Psoas muscle (tissue), 8 donors: ENCODE data around the gene ZNHIT2. TPM values are rescaled to one million over a fixed set of nuclear protein-coding genes. Genes with fewer than 3 reads are reported as not detected.

Experiments used
- ATAC-seq, 4 donors: fragments of 200-7000 bp; cut with Tn5 transposase; one replicate each; pipeline ENCODE4 v1.9.1; 2020; ENCODE audit warnings: moderate library complexity in 3 of 4, mild to moderate bottlenecking in 2 of 4
- DNase-seq, 2 donors: peaks; one replicate each; pipeline ENCODE4 v3.0.0-alpha.2; 2020
- H3K27ac ChIP-seq: fragments of 200-600 bp; one replicate; pipeline ENCODE4 v1.8.0; 2022
- H3K27me3 ChIP-seq, 3 donors: fragments of 200-600 bp in 1 of 3; one replicate each; pipeline versions ENCODE4 v1.6.1 to v1.8.0; 2013 to 2022; ENCODE audit warnings: low read length in 2 of 3, mild to moderate bottlenecking in 2 of 3, moderate library complexity in 1 of 3; ENCODE audit not compliant: insufficient read depth in 3 of 3
- H3K36me3 ChIP-seq, 2 donors: fragments of 200-600 bp in 1 of 2; one replicate each; pipeline versions ENCODE4 v1.6.1 to v1.8.0; 2013 to 2022; ENCODE audit warnings: low read depth in 1 of 2, mild to moderate bottlenecking in 1 of 2, moderate library complexity in 1 of 2; ENCODE audit not compliant: insufficient read depth in 1 of 2
- H3K4me1 ChIP-seq: fragments of 200-600 bp; one replicate; pipeline ENCODE4 v1.8.0; 2022
- H3K4me3 ChIP-seq: fragments of 200-600 bp; one replicate; pipeline ENCODE4 v1.8.0; 2022; ENCODE audit warnings: mild to moderate bottlenecking
- H3K9me3 ChIP-seq: fragments of 200-600 bp; one replicate; pipeline ENCODE4 v1.8.0; 2022
- WGBS, 3 donors: extraction: QIAGEN DNeasy Blood & Tissue Kit; methylation state at CpG; one replicate each; pipeline versions ENCODE4 v1.1.6 to v1.1.7; 2013; 5-methylcytosine and 5-hydroxymethylcytosine counted together
- intact Hi-C, 2 donors: fragments of 100-400 bp; cut with DNase I; formaldehyde crosslinking; loops; one replicate each; pipeline versions ENCODE4 v1.11.0 to v1.14.2; 2022
- polyA plus RNA-seq, 3 donors: library from polyadenylated mRNA; stranded (reverse); fragments of 200-250 nt; gene quantifications; one replicate each; pipeline ENCODE4 v1.2.3, GENCODE V29; 2013
- total RNA-seq, 4 donors: library from RNA; stranded (reverse); fragmentation: NEBNext Ultra II Directional in 2 of 4; extraction: Animal tissue kit (Norgen Biotek cat#: 25700) in 2 of 4; gene quantifications; one replicate each; pipeline versions ENCODE4 v1.2.1 to v1.2.4, GENCODE V29; 2021 to 2023
- TF ChIP-seq, protein P1 (sequence below): fragments of 200-600 bp; IDR thresholded peaks from one replicate; pipeline ENCODE4 v1.8.0; 2022; ENCODE audit warnings: antibody characterized with exemption
- donor health status: healthy with polysubstance abuse.
- donor health status: DM: no; HTN: no; CAD: no; lungs with moderate emphysema.
- donor health status: Bipolar disorder and iron deficiency.
- donor health status: healthy.
- donor health status: DM: yes; HTN: yes; CAD: no.
- donor health status: DM: no; HTN: no; CAD: no.
- donor health status: DM: no; HTN: no; CAD: no.
- donor health status: DM: yes; HTN: yes; CAD: no.

ZNHIT2 gene
- total and polyA plus RNA-seq, 7 donors: 8.6 to 25.7 (median 16.1) TPM

DNA sequence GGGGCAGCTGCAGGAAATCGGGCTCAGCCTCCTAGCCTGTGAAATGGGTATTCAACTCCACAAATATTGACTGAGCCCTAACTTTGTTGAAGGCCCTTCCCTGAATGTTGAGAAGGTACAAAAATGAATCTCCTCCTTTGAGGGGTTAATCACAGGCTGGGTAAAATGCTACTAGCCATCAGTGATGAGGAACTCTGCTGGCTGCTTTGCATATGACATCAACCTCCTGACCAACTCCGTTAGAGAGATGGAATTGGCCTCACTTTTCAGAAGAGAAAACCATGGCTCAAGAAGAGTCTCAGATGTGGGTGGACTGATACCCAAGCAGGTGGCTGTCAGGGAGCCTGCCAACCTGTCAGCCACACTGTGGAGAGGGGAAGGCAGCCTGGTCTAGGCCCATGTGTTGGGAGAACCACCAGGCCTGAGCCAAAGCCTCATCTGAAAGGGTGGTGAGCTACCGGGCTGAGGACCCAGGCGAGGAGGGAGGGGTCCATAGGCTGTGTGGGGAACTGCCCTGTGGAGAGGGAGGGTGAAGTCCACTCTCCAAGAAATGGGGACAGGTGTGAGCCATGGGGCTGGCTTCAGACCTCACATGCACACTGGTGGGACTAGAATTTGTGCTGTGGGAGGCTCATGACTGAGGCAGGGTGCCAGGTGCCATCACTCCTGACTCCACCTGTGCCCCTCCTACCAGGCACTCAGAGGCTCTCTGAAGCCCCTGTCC, 45.4 kb downstream of the ZNHIT2 start:
- intact Hi-C loops: no loop called here
- no peak overlapping the region for H3K27ac ChIP-seq
- ATAC-seq (no peak), DNase-seq (no peak)
- TF ChIP-seq, protein P1, sequence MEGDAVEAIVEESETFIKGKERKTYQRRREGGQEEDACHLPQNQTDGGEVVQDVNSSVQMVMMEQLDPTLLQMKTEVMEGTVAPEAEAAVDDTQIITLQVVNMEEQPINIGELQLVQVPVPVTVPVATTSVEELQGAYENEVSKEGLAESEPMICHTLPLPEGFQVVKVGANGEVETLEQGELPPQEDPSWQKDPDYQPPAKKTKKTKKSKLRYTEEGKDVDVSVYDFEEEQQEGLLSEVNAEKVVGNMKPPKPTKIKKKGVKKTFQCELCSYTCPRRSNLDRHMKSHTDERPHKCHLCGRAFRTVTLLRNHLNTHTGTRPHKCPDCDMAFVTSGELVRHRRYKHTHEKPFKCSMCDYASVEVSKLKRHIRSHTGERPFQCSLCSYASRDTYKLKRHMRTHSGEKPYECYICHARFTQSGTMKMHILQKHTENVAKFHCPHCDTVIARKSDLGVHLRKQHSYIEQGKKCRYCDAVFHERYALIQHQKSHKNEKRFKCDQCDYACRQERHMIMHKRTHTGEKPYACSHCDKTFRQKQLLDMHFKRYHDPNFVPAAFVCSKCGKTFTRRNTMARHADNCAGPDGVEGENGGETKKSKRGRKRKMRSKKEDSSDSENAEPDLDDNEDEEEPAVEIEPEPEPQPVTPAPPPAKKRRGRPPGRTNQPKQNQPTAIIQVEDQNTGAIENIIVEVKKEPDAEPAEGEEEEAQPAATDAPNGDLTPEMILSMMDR: no peak
- no peak overlapping the region for H3K4me3 ChIP-seq
- 53 to 57% (median 55%) methylated on average over 4 of the region's 4 CpGs for WGBS, 3 donors
- no peaks in the 10 kb centered on the region for H3K27me3 ChIP-seq
- no peaks in the 10 kb centered on the region for H3K36me3 ChIP-seq
- no peaks in the 10 kb centered on the region for H3K4me1 ChIP-seq
- H3K9me3 ChIP-seq: no peaks in the 10 kb centered on the region

DNA sequence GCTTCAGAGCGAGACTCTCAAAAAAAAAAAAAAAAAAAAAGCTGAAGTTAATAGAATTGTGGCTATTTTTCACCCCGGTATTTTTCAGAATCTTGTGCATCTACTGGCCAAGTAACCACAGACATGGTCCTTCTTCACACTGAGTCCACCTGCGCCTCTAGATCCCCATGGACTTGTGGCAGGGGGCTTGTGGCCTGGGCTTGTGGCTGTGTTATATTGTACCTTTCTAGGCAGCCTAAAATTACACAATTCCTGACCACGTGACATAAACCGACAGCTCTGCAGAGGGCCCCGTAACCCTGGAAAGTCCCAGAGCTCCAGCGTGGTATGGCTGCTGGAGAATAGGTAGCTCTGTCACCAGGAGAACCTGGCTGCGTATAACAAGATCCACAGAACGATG, 48.3 kb downstream of the ZNHIT2 start:
- Histone ChIP-seq H3K9me3 (no peaks in the 10 kb centered on the region), H3K27ac (no peak overlapping the region), H3K4me3 (no peak overlapping the region), H3K4me1 (no peaks in the 10 kb centered on the region), H3K27me3 (no peaks in the 10 kb centered on the region), H3K36me3 (no peaks in the 10 kb centered on the region)
- intact Hi-C loops: no loop called here
- DNase-seq (no peak), ATAC-seq (no peak)
- TF ChIP-seq, protein P1: no peak
- 64 to 70% (median 69%) methylated on average over 9 of the region's 9 CpGs for WGBS, 3 donors

DNA sequence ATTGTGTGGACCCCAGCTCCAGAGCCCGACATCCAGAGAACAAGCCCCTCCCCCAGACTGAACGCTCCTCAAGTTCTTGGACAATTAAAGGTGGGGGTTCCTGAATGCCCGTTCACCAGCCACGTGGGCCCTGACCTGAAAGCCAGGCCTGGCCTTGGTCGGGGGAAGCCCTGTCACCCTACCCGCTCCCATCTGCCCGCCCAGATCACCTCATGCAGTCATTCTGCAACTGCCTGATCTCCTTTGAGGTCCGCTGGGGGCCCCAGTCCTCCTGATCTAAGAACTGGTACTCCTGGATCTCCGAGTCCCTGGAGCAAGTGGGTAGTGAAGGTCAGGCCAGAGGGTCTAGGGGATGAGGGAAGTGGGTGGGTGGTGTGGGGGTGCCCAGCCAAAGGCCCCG, 50.1 kb downstream of the ZNHIT2 start:
- no peak overlapping the region for H3K27ac ChIP-seq
- no peaks in the 10 kb centered on the region for H3K27me3 ChIP-seq
- H3K9me3 ChIP-seq: no peaks in the 10 kb centered on the region
- no peak for DNase-seq
- ATAC-seq: no peak
- intact Hi-C loops: no loop called here
- TF ChIP-seq, protein P1: no peak
- H3K4me1 ChIP-seq: no peaks in the 10 kb centered on the region
- H3K4me3 ChIP-seq: no peak overlapping the region
- no peaks in the 10 kb centered on the region for H3K36me3 ChIP-seq
- WGBS, 3 donors: 73 to 80% (median 74%) methylated on average over 10 of the region's 10 CpGs

DNA sequence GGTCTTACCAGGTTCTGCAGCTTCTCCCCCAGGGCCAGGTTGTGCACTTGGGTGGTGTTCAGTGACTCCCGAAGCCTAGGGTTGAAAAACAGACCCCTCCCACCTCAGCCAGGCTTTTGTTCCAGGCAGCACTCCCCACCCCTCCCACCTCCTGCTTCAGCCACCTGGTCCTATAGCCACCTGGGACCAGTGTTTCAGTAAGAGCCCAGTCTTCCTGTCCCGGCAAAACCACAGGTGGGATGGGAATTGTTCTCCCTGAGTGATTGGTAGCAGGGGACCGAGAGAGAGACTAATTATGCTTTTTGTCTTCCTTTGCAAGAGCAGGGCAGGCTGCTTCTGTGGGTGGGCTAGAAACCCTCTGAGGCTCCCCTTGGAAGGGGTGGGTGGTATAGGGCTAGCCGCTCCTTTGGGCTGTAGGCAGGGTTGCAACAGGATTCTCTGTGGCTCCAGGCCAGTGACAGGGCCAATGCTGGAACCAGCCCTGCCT, 50.7 kb downstream of the ZNHIT2 start:
- H3K9me3 ChIP-seq: no peaks in the 10 kb centered on the region
- intact Hi-C loops: no loop called here
- TF ChIP-seq, protein P1: no peak
- ATAC-seq: no peak
- H3K27ac ChIP-seq: no peak overlapping the region
- H3K36me3 ChIP-seq: no peaks in the 10 kb centered on the region
- no peak overlapping the region for H3K4me3 ChIP-seq
- no peaks in the 10 kb centered on the region for H3K4me1 ChIP-seq
- DNase-seq: no peak
- no peaks in the 10 kb centered on the region for H3K27me3 ChIP-seq
- 49 to 66% (median 61%) methylated on average over 4 of the region's 4 CpGs for WGBS, 3 donors

Other genes with a start within 250 kb of the ZNHIT2 start
- gene EHD1, start 239.1 kb downstream of the ZNHIT2 start, total RNA-seq: 10 to 100 TPM; 34.7 to 71.0 (median 61.1) TPM
- gene EHD1, start 239.1 kb downstream of the ZNHIT2 start, polyA plus RNA-seq: 100 to 1,000 TPM in 1 of 3 donors, 10 to 100 TPM in 2; 23.5 to 174 (median 30.9) TPM
- 10 to 100 TPM; 19.5 to 21.6 (median 20.6) TPM for gene ATG2A, start 200.5 kb downstream of the ZNHIT2 start, total RNA-seq
- 10 to 100 TPM; 11.0 to 17.9 (median 15.4) TPM for gene ATG2A, start 200.5 kb downstream of the ZNHIT2 start, polyA plus RNA-seq
- gene PPP2R5B, start 193.0 kb downstream of the ZNHIT2 start, total RNA-seq: 10 to 100 TPM; 13.2 to 21.9 (median 18.1) TPM
- gene PPP2R5B, start 193.0 kb downstream of the ZNHIT2 start, polyA plus RNA-seq: 10 to 100 TPM; 14.9 to 36.1 (median 16.8) TPM
- gene GPHA2, start 181.8 kb downstream of the ZNHIT2 start, total RNA-seq: not detected
- gene GPHA2, start 181.8 kb downstream of the ZNHIT2 start, polyA plus RNA-seq: not detected
- gene MAJIN, start 145.6 kb downstream of the ZNHIT2 start, total RNA-seq: not detected
- not detected for gene MAJIN, start 145.6 kb downstream of the ZNHIT2 start, polyA plus RNA-seq
- gene BATF2, start 120.7 kb downstream of the ZNHIT2 start, total RNA-seq: 1 to 10 TPM; 1.7 to 2.5 (median 2.4) TPM
- gene BATF2, start 120.7 kb downstream of the ZNHIT2 start, polyA plus RNA-seq: 1 to 10 TPM; 2.3 to 8.4 (median 3.4) TPM
- 100 to 1,000 TPM; 109 to 171 (median 145) TPM for gene ARL2, start 103.5 kb downstream of the ZNHIT2 start, total RNA-seq
- 100 to 1,000 TPM; 119 to 168 (median 154) TPM for gene ARL2, start 103.5 kb downstream of the ZNHIT2 start, polyA plus RNA-seq
- gene SNX15, start 90.3 kb downstream of the ZNHIT2 start, total RNA-seq: 10 to 100 TPM; 15.6 to 21.7 (median 18.7) TPM
- gene SNX15, start 90.3 kb downstream of the ZNHIT2 start, polyA plus RNA-seq: 10 to 100 TPM; 26.7 to 66.5 (median 30.3) TPM
- 10 to 100 TPM in 1 of 4 donors, 1 to 10 TPM in 3; 8.4 to 12.3 (median 9.1) TPM for gene SAC3D1, start 76.5 kb downstream of the ZNHIT2 start, total RNA-seq
- gene SAC3D1, start 76.5 kb downstream of the ZNHIT2 start, polyA plus RNA-seq: 10 to 100 TPM; 10.8 to 19.2 (median 12.9) TPM
- gene NAALADL1, start 59.1 kb downstream of the ZNHIT2 start, total RNA-seq: 1 to 10 TPM in 2 of 4 donors, under 1 TPM in 2; 0.98 to 4.8 (median 1.9) TPM
- 1 to 10 TPM; 1.3 to 3.7 (median 1.6) TPM for gene NAALADL1, start 59.1 kb downstream of the ZNHIT2 start, polyA plus RNA-seq
- 1 to 10 TPM in 1 of 4 donors, under 1 TPM in 3; 0.50 to 1.1 (median 0.87) TPM for gene CDCA5, start 33.7 kb downstream of the ZNHIT2 start, total RNA-seq
- gene CDCA5, start 33.7 kb downstream of the ZNHIT2 start, polyA plus RNA-seq: 1 to 10 TPM in 2 of 3 donors, under 1 TPM in 1; 0.28 to 1.6 (median 1.3) TPM
- 10 to 100 TPM; 22.1 to 29.3 (median 26.2) TPM for gene ZFPL1, start 33.5 kb downstream of the ZNHIT2 start, total RNA-seq
- 10 to 100 TPM; 43.0 to 55.9 (median 46.8) TPM for gene ZFPL1, start 33.5 kb downstream of the ZNHIT2 start, polyA plus RNA-seq
- gene VPS51, start 21.5 kb downstream of the ZNHIT2 start, total RNA-seq: 100 to 1,000 TPM in 1 of 4 donors, 10 to 100 TPM in 3; 82.2 to 105 (median 91.3) TPM
- gene VPS51, start 21.5 kb downstream of the ZNHIT2 start, polyA plus RNA-seq: 100 to 1,000 TPM in 1 of 3 donors, 10 to 100 TPM in 2; 60.3 to 110 (median 85.8) TPM
- 10 to 100 TPM in 2 of 4 donors, 1 to 10 TPM in 2; 5.1 to 13.5 (median 9.5) TPM for gene TM7SF2, start 5.8 kb downstream of the ZNHIT2 start, total RNA-seq
- gene TM7SF2, start 5.8 kb downstream of the ZNHIT2 start, polyA plus RNA-seq: 1 to 10 TPM; 3.2 to 7.8 (median 5.3) TPM
- 100 to 1,000 TPM; 465 to 641 (median 573) TPM for gene FAU, start 4.4 kb upstream of the ZNHIT2 start, total RNA-seq
- 100 to 1,000 TPM; 639 to 798 (median 733) TPM for gene FAU, start 4.4 kb upstream of the ZNHIT2 start, polyA plus RNA-seq
- gene MRPL49, start 4.6 kb upstream of the ZNHIT2 start, total RNA-seq: 10 to 100 TPM; 31.4 to 36.7 (median 32.4) TPM
- gene MRPL49, start 4.6 kb upstream of the ZNHIT2 start, polyA plus RNA-seq: 10 to 100 TPM; 29.0 to 54.1 (median 45.8) TPM
- gene SYVN1, start 16.8 kb upstream of the ZNHIT2 start, total RNA-seq: 10 to 100 TPM; 26.5 to 56.1 (median 31.7) TPM
- gene SYVN1, start 16.8 kb upstream of the ZNHIT2 start, polyA plus RNA-seq: 10 to 100 TPM; 20.2 to 33.5 (median 20.5) TPM
- gene SPDYC, start 52.5 kb upstream of the ZNHIT2 start, total RNA-seq: not detected
- not detected for gene SPDYC, start 52.5 kb upstream of the ZNHIT2 start, polyA plus RNA-seq
- gene CAPN1, start 64.2 kb upstream of the ZNHIT2 start, total RNA-seq: 100 to 1,000 TPM in 1 of 4 donors, 10 to 100 TPM in 3; 72.4 to 105 (median 81.5) TPM
- 10 to 100 TPM; 65.7 to 97.4 (median 86.5) TPM for gene CAPN1, start 64.2 kb upstream of the ZNHIT2 start, polyA plus RNA-seq
- gene POLA2, start 144.3 kb upstream of the ZNHIT2 start, total RNA-seq: 1 to 10 TPM; 1.7 to 3.4 (median 3.0) TPM
- 1 to 10 TPM; 2.1 to 5.8 (median 4.3) TPM for gene POLA2, start 144.3 kb upstream of the ZNHIT2 start, polyA plus RNA-seq
- 1 to 10 TPM; 4.9 to 7.3 (median 6.8) TPM for gene CDC42EP2, start 197.2 kb upstream of the ZNHIT2 start, total RNA-seq
- gene CDC42EP2, start 197.2 kb upstream of the ZNHIT2 start, polyA plus RNA-seq: 1 to 10 TPM; 2.7 to 5.9 (median 3.3) TPM
- gene DPF2, start 216.2 kb upstream of the ZNHIT2 start, total RNA-seq: 10 to 100 TPM; 26.5 to 43.8 (median 40.6) TPM
- gene DPF2, start 216.2 kb upstream of the ZNHIT2 start, polyA plus RNA-seq: 10 to 100 TPM; 24.8 to 39.2 (median 29.7) TPM
- under 1 TPM in 1 of 4 donors, not detected in 3; 0.25 TPM for gene TIGD3, start 237.1 kb upstream of the ZNHIT2 start, total RNA-seq
- gene TIGD3, start 237.1 kb upstream of the ZNHIT2 start, polyA plus RNA-seq: under 1 TPM; 0.05 to 0.09 (median 0.08) TPM